ENCODE results near the gene AATF.
A peak's percentile ranks its signal among the peaks of the same experiment; 100 is the strongest.

The AATF gene

GRCh38 chr17:37037590-37038155 lies 88.9 kb downstream of the AATF start:
- H3K27ac ChIP-seq: no peak overlapping the region
- TF ChIP-seq, protein P1, sequence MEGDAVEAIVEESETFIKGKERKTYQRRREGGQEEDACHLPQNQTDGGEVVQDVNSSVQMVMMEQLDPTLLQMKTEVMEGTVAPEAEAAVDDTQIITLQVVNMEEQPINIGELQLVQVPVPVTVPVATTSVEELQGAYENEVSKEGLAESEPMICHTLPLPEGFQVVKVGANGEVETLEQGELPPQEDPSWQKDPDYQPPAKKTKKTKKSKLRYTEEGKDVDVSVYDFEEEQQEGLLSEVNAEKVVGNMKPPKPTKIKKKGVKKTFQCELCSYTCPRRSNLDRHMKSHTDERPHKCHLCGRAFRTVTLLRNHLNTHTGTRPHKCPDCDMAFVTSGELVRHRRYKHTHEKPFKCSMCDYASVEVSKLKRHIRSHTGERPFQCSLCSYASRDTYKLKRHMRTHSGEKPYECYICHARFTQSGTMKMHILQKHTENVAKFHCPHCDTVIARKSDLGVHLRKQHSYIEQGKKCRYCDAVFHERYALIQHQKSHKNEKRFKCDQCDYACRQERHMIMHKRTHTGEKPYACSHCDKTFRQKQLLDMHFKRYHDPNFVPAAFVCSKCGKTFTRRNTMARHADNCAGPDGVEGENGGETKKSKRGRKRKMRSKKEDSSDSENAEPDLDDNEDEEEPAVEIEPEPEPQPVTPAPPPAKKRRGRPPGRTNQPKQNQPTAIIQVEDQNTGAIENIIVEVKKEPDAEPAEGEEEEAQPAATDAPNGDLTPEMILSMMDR (conservative IDR thresholded peaks at IDR 0.05): no peak
- TF ChIP-seq ZFX (IDR thresholded peaks at IDR 0.05): no peak

DNA sequence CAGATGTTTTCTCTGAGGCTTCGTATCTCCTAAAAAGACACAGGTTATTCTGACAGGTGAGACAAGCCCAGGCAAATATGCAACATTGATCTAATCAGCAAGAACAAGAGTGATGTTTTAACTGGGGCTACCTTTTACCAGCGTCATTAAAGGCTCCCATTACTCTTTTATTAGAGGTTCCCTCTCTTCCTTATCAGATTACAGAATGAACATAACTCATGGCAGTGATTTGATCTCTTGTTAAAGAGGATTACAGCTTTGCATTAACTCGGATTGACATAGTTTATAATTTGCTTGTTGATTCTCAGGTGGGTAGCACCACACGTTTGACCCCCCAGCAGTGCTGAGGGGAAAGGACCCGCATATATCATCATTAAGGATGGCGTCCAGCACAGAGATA lies 90.5 kb downstream of the AATF start:
- TF ChIP-seq, protein P1 (conservative IDR thresholded peaks at IDR 0.05): no peak
- TF ChIP-seq ZFX (IDR thresholded peaks at IDR 0.05): no peak
- H3K27ac ChIP-seq: no peak overlapping the region

DNA sequence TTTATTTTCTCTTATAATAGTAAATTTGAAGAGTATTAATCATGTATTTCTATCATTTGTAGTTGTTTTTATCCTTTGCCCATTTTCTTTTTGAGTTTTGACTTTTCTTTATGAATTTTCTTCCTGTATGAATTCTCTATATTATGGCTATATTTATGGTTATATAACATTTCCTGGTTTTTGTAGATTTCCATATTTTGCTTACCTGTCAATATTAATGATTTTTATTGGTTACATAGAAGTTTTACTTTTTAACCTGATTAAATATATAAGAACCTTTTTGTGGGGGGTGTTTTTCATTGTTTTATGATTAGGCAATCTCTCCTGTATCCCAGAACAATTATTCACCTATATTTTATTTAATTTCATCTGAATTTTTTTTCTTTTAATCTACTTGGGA lies 93.2 kb downstream of the AATF start:
- TF ChIP-seq, protein P1 (conservative IDR thresholded peaks at IDR 0.05): no peak
- TF ChIP-seq ZFX (IDR thresholded peaks at IDR 0.05): no peak
- no peak overlapping the region for H3K27ac ChIP-seq

GRCh38 chr17:37043201-37043600 lies 94.4 kb downstream of the AATF start:
- TF ChIP-seq, protein P1 (conservative IDR thresholded peaks at IDR 0.05): no peak
- TF ChIP-seq ZFX (IDR thresholded peaks at IDR 0.05): no peak
- H3K27ac ChIP-seq: no peak overlapping the region

GRCh38 chr17:37045351-37045922 lies 96.7 kb downstream of the AATF start:
- no peak overlapping the region for H3K27ac ChIP-seq
- TF ChIP-seq ZFX (IDR thresholded peaks at IDR 0.05): no peak
- TF ChIP-seq, protein P1 (conservative IDR thresholded peaks at IDR 0.05): no peak

DNA sequence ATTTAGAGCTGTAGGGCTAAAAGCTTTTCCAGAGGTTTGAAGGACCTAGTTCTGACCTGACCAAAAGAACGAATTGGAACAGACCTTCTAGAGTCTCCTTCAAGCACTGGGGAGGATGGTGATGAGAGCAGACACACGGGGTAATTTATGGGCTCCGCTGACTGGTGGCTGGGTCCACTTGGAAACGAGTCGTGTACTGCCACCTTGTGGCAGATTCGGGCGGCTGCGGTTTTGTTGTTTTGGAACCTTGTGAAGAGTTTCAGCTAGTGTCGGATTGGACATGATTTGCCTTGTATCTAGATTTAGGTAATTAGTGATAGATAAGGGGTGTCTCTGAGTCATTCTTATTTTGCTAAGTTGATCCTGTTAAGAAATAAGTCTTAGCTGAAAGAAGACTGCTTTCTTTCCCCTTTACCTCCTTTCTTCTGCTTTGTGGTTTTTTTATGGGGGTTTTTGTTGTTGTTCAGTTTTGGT lies 98.9 kb downstream of the AATF start:
- TF ChIP-seq, protein P1 (conservative IDR thresholded peaks at IDR 0.05): peak; percentile 95
- TF ChIP-seq ZFX (IDR thresholded peaks at IDR 0.05): no peak
- no peak overlapping the region for H3K27ac ChIP-seq

DNA sequence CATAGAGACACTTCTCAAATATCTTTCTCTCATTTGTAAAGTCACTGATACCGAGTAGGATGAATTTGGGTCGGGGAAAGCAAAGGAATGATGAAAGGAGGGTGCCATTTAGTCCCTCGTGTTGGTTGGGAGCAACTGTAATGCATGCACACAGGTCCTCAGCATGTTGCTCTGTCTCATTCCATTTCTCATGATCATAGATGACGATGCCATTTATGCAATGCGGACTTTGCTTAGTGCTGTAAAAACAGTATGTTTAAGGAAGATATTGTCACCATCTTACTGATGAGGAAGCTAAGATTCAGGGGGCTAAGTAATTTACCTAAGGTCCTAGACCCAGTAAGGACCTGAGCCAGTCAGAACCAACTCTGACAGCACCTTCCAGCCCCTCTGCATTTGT lies 100.1 kb downstream of the AATF start:
- H3K27ac ChIP-seq: no peak overlapping the region
- TF ChIP-seq, protein P1 (conservative IDR thresholded peaks at IDR 0.05): no peak
- no peak for TF ChIP-seq ZFX (IDR thresholded peaks at IDR 0.05)

Measured in C4-2B (cell line).